Fibroblast of lung (primary cell): Measurements from ENCODE around the gene ODF4.

Experiments
- CTCF ChIP-seq, 2 donors: IDR thresholded peaks in 1 of 2; conservative IDR thresholded peaks in 1 of 2; 1 replicate in 1 of 2; 2 replicates in 1 of 2; pipeline ENCODE4 v1.5.1; 2011 to 2012; ENCODE audit warnings: low read length in 2 of 2, control low read depth in 1 of 2, inconsistent platforms in 1 of 2, low read depth in 1 of 2, mild to moderate bottlenecking in 1 of 2
- EZH2 ChIP-seq: IDR thresholded peaks from 2 replicates; pipeline ENCODE4 v1.5.1; 2012; ENCODE audit warnings: low read length, control low read depth, mild to moderate bottlenecking; ENCODE audit errors: missing control alignments

DNA sequence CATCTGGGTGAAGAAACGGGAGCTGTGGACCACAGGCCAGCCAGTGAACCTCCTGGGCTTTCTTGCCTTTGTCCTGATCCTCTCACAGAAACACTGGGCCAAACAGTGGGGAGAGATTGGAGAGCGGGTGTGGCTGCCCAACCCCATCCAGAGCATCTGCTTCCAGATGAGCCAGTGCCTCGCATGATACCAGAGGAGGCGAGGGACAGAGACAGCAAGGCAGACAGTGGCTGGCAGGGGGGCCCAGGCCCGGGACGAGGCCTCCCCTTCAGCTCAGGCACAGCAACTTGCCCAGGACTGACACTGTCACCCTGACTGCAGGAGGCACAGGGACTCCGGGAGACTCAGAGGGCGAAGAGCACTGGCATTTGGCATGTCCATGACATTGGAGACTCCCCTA lies 17.6 kb upstream of the ODF4 start:
- no peak for TF ChIP-seq CTCF (conservative IDR thresholded peaks at IDR 0.05 in 1 of 2, IDR thresholded peaks at IDR 0.05 in 1 of 2; ENCODE audit: low read depth in 1 of 2, low read length in 2 of 2)
- TF ChIP-seq EZH2 = no peak
